Measurements from ENCODE around the gene IL11. TPM values are rescaled to one million over a fixed set of nuclear protein-coding genes. Genes with fewer than 3 reads are reported as not detected.
A peak's percentile ranks its signal among the peaks of the same experiment; 100 is the strongest.
"Not testable (repeated sequence)": the region's sequence is repeated elsewhere in the genome, so short reads cannot be mapped to it uniquely, and the experiment has no call there.

Gene IL11
- total RNA-seq, 1 donor from 2014 or later: 183 TPM

DNA sequence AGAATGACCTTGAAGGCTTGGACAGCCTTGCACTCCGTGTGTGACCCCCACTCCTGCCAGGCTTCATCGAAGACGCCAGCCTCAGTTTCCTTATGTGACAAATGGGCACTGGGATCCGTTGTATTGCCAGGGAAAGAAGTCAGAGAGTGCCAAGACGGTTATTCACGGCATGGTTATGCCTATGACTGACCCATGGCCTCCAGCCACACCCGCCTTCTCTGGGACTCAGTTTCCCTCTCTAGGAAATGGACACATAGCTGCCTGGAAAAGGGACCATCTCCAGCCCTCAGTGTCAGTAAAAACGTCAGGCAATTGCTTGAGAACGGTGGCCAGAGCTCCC, 38.2 kb upstream of the IL11 start:
- Histone ChIP-seq H3K4me2 (ENCODE audit: low read length) (peak overlapping the region; percentile 94), H4K20me1 (ENCODE audit: insufficient read depth, low read length) (peaks cover 33% of the 10 kb centered on the region), H3K27me3 (ENCODE audit: insufficient read depth, low read length) (no peaks in the 10 kb centered on the region), H3K79me2 (ENCODE audit: insufficient read depth, low read length) (peaks cover 36% of the 10 kb centered on the region), H3K9ac (ENCODE audit: low read length) (peak overlapping the region; percentile 64), H3K36me3 (ENCODE audit: insufficient read depth, low read length) (peaks cover 13% of the 10 kb centered on the region), H3K4me1 (ENCODE audit: insufficient read depth, low read length) (peaks cover 16% of the 10 kb centered on the region), H2AFZ (ENCODE audit: low read depth, low read length) (peak overlapping the region; percentile 91), H3K9me3 (ENCODE audit: insufficient read depth, low read depth, low read length) (no peaks in the 10 kb centered on the region), H3K4me3 (ENCODE audit: insufficient read depth, low read depth, low read length) (peak overlapping the region; percentile 48), H3K27ac (ENCODE audit: low read depth, low read length) (peak overlapping the region; percentile 90)
- peak overlapping the region; percentile 87 for H3K4me3 Mint-ChIP-seq (ENCODE audit: unreplicated experiment)
- peaks cover 21% of the 10 kb centered on the region for H3K36me3 Mint-ChIP-seq (ENCODE audit: low read depth, unreplicated experiment)
- peaks cover 10% of the 10 kb centered on the region for H3K27me3 Mint-ChIP-seq (ENCODE audit: low read depth, unreplicated experiment)
- TF ChIP-seq CTCF (IDR thresholded peaks at IDR 0.05; ENCODE audit: insufficient read depth, low read depth, low read length) (no peak), EZH2 (IDR thresholded peaks at IDR 0.05; ENCODE audit: insufficient read depth, low read length) (no peak)
- H3K4me1 Mint-ChIP-seq (ENCODE audit: low read depth, unreplicated experiment): peaks cover 15% of the 10 kb centered on the region
- FAIRE-seq: no peak
- H3K9me3 Mint-ChIP-seq (ENCODE audit: unreplicated experiment): peaks cover 14% of the 10 kb centered on the region
- no peak for DNase-seq (ENCODE audit: low read depth)
- peak overlapping the region; percentile 96 for H3K27ac Mint-ChIP-seq (ENCODE audit: unreplicated experiment)

DNA sequence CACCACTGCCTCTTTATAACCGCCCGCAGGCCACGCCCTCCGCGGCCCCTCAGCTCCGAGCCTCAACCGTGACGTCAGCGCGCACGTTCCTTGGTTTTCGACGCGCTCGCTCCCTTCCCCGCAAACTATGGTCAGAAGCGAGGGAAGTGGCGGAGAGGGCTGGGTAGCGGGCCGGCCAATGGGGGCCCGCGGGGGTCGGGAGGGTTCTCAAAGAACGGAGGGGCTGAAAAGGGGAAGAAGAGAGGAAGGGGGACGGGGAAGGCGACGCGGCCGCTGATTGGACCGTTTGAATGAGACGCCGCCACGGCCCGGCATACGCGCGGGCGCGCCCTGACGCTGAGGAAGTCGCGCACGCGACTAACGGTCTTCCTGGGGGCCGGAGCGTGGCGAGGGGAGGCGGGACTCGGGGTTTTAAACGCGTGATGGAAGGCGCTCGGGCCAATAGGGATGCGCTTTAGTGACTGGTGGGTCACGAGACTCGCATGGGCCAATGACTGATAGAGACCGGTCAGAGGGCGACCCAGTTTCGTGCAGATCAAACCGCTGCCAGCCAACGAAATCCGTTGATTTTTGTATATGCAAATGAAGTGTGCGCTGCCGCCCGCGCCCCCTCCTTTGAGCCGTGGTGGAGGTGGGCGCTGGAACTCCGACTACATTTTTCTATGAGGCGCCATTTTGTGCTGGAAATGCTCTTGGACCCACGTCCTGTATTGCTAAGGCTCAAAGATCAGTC, 37.7 kb upstream of the IL11 start:
- FAIRE-seq (peak; percentile 54), DNase-seq (ENCODE audit: low read depth) (peak; percentile 99)
- Mint-ChIP-seq H3K27me3 (ENCODE audit: low read depth, unreplicated experiment) (peaks cover 10% of the 10 kb centered on the region), H3K27ac (ENCODE audit: unreplicated experiment) (peak overlapping the region; percentile 96), H3K9me3 (ENCODE audit: unreplicated experiment) (peaks cover 14% of the 10 kb centered on the region), H3K36me3 (ENCODE audit: low read depth, unreplicated experiment) (peaks cover 21% of the 10 kb centered on the region), H3K4me3 (ENCODE audit: unreplicated experiment) (peak overlapping the region; percentile 87), H3K4me1 (ENCODE audit: low read depth, unreplicated experiment) (peaks cover 15% of the 10 kb centered on the region)
- Histone ChIP-seq H3K27me3 (ENCODE audit: insufficient read depth, low read length) (no peaks in the 10 kb centered on the region), H3K27ac (ENCODE audit: low read depth, low read length) (peak overlapping the region; percentile 99), H4K20me1 (ENCODE audit: insufficient read depth, low read length) (peaks cover 39% of the 10 kb centered on the region), H2AFZ (ENCODE audit: low read depth, low read length) (peak overlapping the region; percentile 91), H3K4me1 (ENCODE audit: insufficient read depth, low read length) (peaks cover 20% of the 10 kb centered on the region), H3K4me2 (ENCODE audit: low read length) (peak overlapping the region; percentile 94), H3K9me3 (ENCODE audit: insufficient read depth, low read depth, low read length) (no peaks in the 10 kb centered on the region), H3K9ac (ENCODE audit: low read length) (peak overlapping the region; percentile 95), H3K4me3 (ENCODE audit: insufficient read depth, low read depth, low read length) (peak overlapping the region; percentile 81), H3K79me2 (ENCODE audit: insufficient read depth, low read length) (peaks cover 41% of the 10 kb centered on the region), H3K36me3 (ENCODE audit: insufficient read depth, low read length) (peaks cover 19% of the 10 kb centered on the region)
- no peak for TF ChIP-seq EZH2 (IDR thresholded peaks at IDR 0.05; ENCODE audit: insufficient read depth, low read length)
- TF ChIP-seq CTCF (IDR thresholded peaks at IDR 0.05; ENCODE audit: insufficient read depth, low read depth, low read length): no peak

DNA sequence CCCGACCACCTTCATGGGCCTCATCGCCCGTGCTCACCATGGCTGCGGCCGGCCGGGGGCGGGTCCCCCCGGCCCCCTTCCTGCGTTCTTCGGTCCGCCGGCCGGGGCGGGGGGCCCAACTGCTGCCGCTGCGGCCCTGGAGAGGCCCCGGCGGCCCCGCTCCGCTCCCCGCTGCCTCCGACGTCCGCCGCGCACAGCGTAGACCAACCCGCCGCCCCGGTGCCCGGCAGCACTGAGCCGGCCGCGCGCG, 37.2 kb upstream of the IL11 start, which contains the start of gene UBE2S:
Gene UBE2S, minus strand, starts transcription at position 239 of the 250 bp plus-strand sequence. Its CDS starts 199 bp downstream, at position 40.
- Histone ChIP-seq H3K27ac (ENCODE audit: low read depth, low read length) (peak within 1 kb of the TSS; percentile 99), H3K4me2 (ENCODE audit: low read length) (peak within 1 kb of the TSS; percentile 94), H2AFZ (ENCODE audit: low read depth, low read length) (peak within 1 kb of the TSS; percentile 91), H4K20me1 (ENCODE audit: insufficient read depth, low read length) (peaks cover 43% of the 10 kb centered on the region), H3K9ac (ENCODE audit: low read length) (peak within 1 kb of the TSS; percentile 95), H3K4me1 (ENCODE audit: insufficient read depth, low read length) (peaks cover 20% of the 10 kb centered on the region), H3K79me2 (ENCODE audit: insufficient read depth, low read length) (peaks cover 46% of the 10 kb centered on the region), H3K36me3 (ENCODE audit: insufficient read depth, low read length) (peaks cover 23% of the 10 kb centered on the region), H3K4me3 (ENCODE audit: insufficient read depth, low read depth, low read length) (peak within 1 kb of the TSS; percentile 81)
- Mint-ChIP-seq H3K4me1 (ENCODE audit: low read depth, unreplicated experiment) (peaks cover 15% of the 10 kb centered on the region), H3K36me3 (ENCODE audit: low read depth, unreplicated experiment) (peaks cover 21% of the 10 kb centered on the region), H3K9me3 (ENCODE audit: unreplicated experiment) (peaks cover 14% of the 10 kb centered on the region), H3K27ac (ENCODE audit: unreplicated experiment) (peak within 1 kb of the TSS; percentile 96), H3K4me3 (ENCODE audit: unreplicated experiment) (peak within 1 kb of the TSS; percentile 87)
- FAIRE-seq; H3K27me3 ChIP-seq (ENCODE audit: insufficient read depth, low read length); DNase-seq (ENCODE audit: low read depth); H3K27me3 Mint-ChIP-seq (ENCODE audit: low read depth, unreplicated experiment); H3K9me3 ChIP-seq (ENCODE audit: insufficient read depth, low read depth, low read length): not testable (repeated sequence)
